ENCODE measurements around the gene EGFL8. TPM values are rescaled to one million over a fixed set of nuclear protein-coding genes. Genes with fewer than 3 reads are reported as not detected.
A peak's percentile ranks its signal among the peaks of the same experiment; 100 is the strongest.

The EGFL8 gene
- total and polyA plus RNA-seq, 2 of the 8 experiments (the other 6 are each of a cell fraction or from before 2014, with no cell fraction given) = 5.0 to 9.2 TPM

- peak in 1 of 2 experiments; percentile 92; a peak in 1 of 4 replicates for TF ChIP-seq HDAC2 (IDR thresholded peaks at IDR 0.05; ENCODE audit: borderline replicate concordance in 1 of 2, low read depth in 2 of 2, low read length in 2 of 2)
- 0 out of 2 replicates have a peak, but pooled peaks have one; percentile 3 for TF ChIP-seq JUND (IDR thresholded peaks at IDR 0.05; ENCODE audit: low read length)
- TF ChIP-seq ATF2 (IDR thresholded peaks at IDR 0.05; ENCODE audit: low read length) = no peak
- peak; percentile 75 for TF ChIP-seq NRF1 (IDR thresholded peaks at IDR 0.05; ENCODE audit: low read depth, low read length)
- TF ChIP-seq HDAC6 (IDR thresholded peaks at IDR 0.05; ENCODE audit: low read depth, low read length) = no peak
- peak; percentile 19; the same call in 1 of the 2 replicates for TF ChIP-seq SIX5 (IDR thresholded peaks at IDR 0.05; ENCODE audit: low read depth, low read length)
- TF ChIP-seq RAD21 (IDR thresholded peaks at IDR 0.05 in 1 of 2, conservative IDR thresholded peaks at IDR 0.05 in 1 of 2; ENCODE audit: low read depth in 2 of 2, low read length in 2 of 2) = no peak
- TF ChIP-seq SUZ12 (IDR thresholded peaks at IDR 0.05; ENCODE audit: low read length) = no peak
- no peak for TF ChIP-seq BACH1 (IDR thresholded peaks at IDR 0.05; ENCODE audit: low read length)
- peak; percentile 87 for TF ChIP-seq KDM5A (IDR thresholded peaks at IDR 0.05; ENCODE audit: low read length)
- no peak for TF ChIP-seq CTCF (IDR thresholded peaks at IDR 0.05; ENCODE audit: control extremely low read depth in 1 of 3, insufficient read depth in 1 of 3, low read depth in 1 of 3, low read length in 3 of 3)
- TF ChIP-seq USF2 (IDR thresholded peaks at IDR 0.05; ENCODE audit: low read length) = peak; percentile 86
- TF ChIP-seq ASH2L (IDR thresholded peaks at IDR 0.05; ENCODE audit: low read length) = peak; percentile 87
- TF ChIP-seq SAP30 (IDR thresholded peaks at IDR 0.05; ENCODE audit: insufficient read depth, insufficient replicate concordance, low read length) = peak; percentile 88
- no peak for TF ChIP-seq RXRA (IDR thresholded peaks at IDR 0.05; ENCODE audit: insufficient read depth, low read depth, low read length)
- TF ChIP-seq RBBP5 (IDR thresholded peaks at IDR 0.05; ENCODE audit: borderline replicate concordance, low read depth, low read length) = no peak
Observed at GRCh38 chr6:32127717-32128592, 36.4 kb upstream of the EGFL8 start, which contains the start of gene ATF6B (continued).

All from H1 (cell line).